ENCODE results near the gene TOMM7. TPM values are rescaled to one million over a fixed set of nuclear protein-coding genes. Genes with fewer than 3 reads are reported as not detected.
"Not testable (repeated sequence)": the region's sequence is repeated elsewhere in the genome, so short reads cannot be mapped to it uniquely, and the experiment has no call there.

The TOMM7 gene
- polyA plus RNA-seq, 3 donors from 2014 or later: 125 to 218 (median 190) TPM

DNA sequence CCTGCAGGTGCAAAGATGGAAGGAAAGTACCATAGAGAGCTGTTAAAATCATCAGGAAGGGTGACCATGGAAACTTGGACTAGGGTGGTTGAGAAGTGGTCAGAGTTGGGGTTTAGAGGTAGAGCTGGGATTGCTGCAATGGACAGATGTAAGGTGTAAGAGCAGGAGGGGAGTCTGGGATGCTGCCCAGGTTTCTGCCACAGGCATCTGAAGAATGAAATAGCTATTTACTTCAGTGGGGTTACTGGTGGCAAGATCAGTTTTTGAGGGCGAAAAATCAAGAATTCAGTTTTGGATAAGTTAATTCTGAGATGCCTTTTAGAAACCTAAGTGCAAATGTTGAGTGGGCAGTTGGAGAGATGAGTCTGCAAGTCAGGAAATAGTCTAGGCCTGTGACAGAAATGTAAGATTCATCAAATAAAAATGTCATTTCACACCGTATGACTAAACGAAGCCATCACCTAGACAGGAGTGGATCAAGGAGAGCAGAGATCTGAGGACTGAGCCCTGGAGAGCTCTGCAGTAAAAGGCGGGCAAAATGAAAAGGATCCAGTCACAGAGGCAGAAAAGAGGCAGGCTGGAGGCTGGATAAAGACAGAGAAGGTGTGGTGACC is 22.7 kb upstream of the TOMM7 start:
- peaks cover 6% of the 10 kb centered on the region in 3 donors for H3K27me3 Mint-ChIP-seq (ENCODE audit: low read depth in 3 of 3)
- no peak for DNase-seq

DNA sequence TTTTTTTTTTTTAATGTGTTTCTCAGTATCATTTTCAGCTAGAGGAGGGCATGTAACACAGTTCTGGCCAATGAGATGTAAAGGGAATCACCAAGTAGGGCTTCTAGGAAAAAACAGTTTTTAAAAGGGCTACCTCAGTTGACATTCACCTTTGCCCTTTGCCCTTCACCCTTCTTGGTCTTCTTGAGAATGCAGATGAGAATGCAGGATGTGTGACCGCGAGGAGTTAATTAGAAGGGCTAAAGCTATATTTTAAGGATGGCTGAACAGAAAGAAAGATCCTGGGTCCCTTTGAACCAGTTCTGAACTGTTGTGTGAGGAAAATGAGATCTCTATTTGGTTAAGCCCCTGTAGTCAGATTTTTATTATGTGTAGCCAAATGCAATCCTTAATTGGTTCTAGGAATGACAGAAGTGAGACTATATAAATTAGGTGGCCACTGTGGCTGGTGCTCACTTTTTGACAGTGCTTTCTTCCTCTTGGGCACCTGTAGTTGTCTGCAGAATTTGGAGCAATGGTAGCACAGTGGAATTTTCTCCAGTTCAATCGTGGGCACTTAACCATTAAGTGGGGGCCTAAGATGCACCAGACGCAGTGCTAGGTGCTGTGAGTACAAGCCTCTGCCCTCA is 21.1 kb upstream of the TOMM7 start:
- H3K4me3 Mint-ChIP-seq: no peak overlapping the region
- no peaks in the 10 kb centered on the region for H3K9me3 Mint-ChIP-seq
- H3K27ac Mint-ChIP-seq: no peak overlapping the region
- peaks cover 6 to 8% (median 7%) of the 10 kb centered on the region in 3 donors for H3K27me3 Mint-ChIP-seq (ENCODE audit: low read depth in 3 of 3)
- DNase-seq: no peak
- no peaks in the 10 kb centered on the region for H3K36me3 Mint-ChIP-seq
- no peaks in the 10 kb centered on the region for H3K4me1 Mint-ChIP-seq

More for the DNA sequence above, 22.7 kb upstream of the TOMM7 start:
- H3K9me3 Mint-ChIP-seq: no peaks in the 10 kb centered on the region
- H3K4me3 Mint-ChIP-seq: no peak overlapping the region
- H3K4me1 Mint-ChIP-seq: no peaks in the 10 kb centered on the region
- no peak overlapping the region for H3K27ac Mint-ChIP-seq
- H3K36me3 Mint-ChIP-seq: no peaks in the 10 kb centered on the region

DNA sequence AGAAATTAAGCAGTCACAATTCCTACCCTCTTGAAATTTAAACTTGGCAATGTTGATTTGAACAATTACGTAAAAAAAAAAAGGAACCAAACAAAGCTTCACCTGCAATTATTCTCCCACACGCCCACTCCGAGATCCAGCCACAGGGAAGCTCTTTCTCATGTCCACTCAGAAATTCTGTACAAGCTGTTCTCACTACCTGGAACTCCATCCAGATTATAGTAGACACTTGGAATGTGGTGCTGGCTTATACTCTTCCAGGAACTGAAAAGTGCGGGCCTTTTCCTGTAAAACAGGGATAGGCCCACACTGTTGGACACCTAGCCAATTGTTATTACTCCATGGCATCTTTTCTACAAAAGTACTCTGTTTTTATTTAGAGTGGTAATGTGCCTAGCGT is 20.3 kb upstream of the TOMM7 start:
- H3K36me3 Mint-ChIP-seq: no peaks in the 10 kb centered on the region
- H3K9me3 Mint-ChIP-seq: no peaks in the 10 kb centered on the region
- H3K27ac Mint-ChIP-seq: no peak overlapping the region
- peaks cover 6 to 8% (median 8%) of the 10 kb centered on the region in 3 donors for H3K27me3 Mint-ChIP-seq (ENCODE audit: low read depth in 3 of 3)
- no peak overlapping the region for H3K4me3 Mint-ChIP-seq
- no peaks in the 10 kb centered on the region for H3K4me1 Mint-ChIP-seq
- DNase-seq: no peak

DNA sequence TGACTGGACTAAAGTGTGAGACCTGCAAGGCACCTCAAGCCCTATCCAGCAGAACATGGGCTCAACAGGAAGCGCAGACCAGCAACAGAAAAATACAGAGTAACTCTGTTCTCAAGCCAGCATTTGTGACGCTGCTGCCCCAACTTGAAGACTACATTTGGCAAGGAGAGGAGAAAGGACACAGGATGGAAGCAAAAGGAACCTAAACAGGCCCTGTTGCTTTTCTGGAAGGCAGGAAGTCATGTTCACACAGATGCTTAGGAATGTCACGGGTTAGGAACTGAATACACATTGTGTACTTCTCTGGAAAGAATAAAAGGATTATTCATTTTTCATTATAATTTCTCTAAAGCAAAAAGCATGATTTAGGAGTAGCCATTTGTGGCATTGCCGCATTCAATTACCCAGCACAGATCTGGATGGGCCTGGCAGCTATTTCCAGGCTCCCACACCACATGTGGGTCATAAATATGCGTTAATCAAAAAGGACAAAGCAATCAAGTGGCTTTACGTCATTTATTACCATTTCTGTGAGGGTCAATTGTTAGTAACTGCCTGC is 19.8 kb upstream of the TOMM7 start:
- Mint-ChIP-seq H3K4me3 (no peak overlapping the region), H3K27ac (no peak overlapping the region), H3K4me1 (no peaks in the 10 kb centered on the region), H3K36me3 (no peaks in the 10 kb centered on the region), H3K9me3 (no peaks in the 10 kb centered on the region), H3K27me3 (ENCODE audit: low read depth in 3 of 3) (peaks cover 6 to 9% (median 7%) of the 10 kb centered on the region in 3 donors)
- no peak for DNase-seq

DNA sequence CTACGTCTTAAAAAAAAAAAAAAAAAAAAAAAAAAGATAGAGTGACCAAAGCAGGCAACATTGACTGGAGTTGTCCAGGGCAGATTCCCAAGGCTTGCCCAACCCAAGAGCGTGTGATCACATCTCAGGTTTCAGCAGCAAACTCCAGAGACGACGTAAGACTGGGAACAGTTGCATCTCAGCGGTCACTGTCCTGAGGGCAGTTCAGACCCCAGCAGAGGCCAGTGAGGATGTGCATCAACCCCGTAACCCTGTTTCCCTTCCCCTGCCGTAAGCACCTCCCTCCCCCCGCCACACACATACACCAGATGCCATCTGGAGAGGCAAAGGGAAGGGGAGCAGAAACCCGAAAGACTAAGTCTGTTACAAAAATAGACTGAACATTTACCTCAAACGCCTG is 19.3 kb upstream of the TOMM7 start:
- peaks cover 6 to 9% (median 7%) of the 10 kb centered on the region in 3 donors for H3K27me3 Mint-ChIP-seq (ENCODE audit: low read depth in 3 of 3)
- no peak overlapping the region for H3K27ac Mint-ChIP-seq
- no peak for DNase-seq
- no peaks in the 10 kb centered on the region for H3K4me1 Mint-ChIP-seq
- H3K36me3 Mint-ChIP-seq: no peaks in the 10 kb centered on the region
- no peaks in the 10 kb centered on the region for H3K9me3 Mint-ChIP-seq
- H3K4me3 Mint-ChIP-seq: no peak overlapping the region

DNA sequence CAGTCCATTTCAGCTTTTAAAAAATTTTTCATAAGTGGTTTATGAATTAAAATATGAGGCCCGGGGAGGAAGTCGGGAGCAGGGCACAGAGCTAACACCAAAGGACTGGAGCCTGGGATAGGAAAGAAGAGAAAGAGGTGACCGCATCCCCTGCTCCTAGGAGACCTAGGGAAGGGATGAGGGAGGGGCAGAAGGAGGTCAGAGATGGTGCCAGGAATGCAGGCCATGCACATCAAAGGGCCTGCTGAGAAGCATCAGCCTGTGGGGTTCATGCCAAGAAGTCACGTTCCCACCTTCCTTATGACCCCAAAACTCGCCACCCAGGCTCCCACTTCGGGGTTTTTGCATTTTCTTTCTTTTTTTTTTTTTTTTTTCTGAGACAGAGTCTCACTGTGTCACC is 14.7 kb upstream of the TOMM7 start:
- Mint-ChIP-seq H3K27me3 (ENCODE audit: low read depth in 3 of 3) (peaks cover 3 to 13% (median 8%) of the 10 kb centered on the region in 3 donors), H3K4me3 (no peak overlapping the region), H3K9me3 (no peaks in the 10 kb centered on the region), H3K4me1 (no peaks in the 10 kb centered on the region), H3K27ac (no peak overlapping the region), H3K36me3 (no peaks in the 10 kb centered on the region)
- DNase-seq: no peak

DNA sequence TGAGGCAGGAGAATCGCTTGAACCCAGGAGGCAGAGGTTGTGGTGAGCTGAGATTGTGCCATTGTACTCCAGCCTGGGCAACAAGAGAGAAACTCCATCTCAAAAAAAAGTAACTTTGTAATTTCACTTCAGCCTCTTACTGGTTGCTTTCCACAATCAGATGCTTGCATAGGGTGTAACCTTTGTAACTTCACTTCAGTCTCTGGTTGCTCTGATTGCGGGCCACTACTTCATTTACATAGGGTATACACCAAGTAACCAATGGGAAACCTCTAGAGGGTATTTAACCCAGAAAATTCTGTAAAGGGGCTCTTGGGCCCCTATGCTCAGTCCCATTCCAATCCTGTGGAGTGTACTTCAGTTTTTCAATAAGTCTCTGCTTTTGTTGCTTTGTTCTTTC is 13.9 kb upstream of the TOMM7 start:
- not testable (repeated sequence) for DNase-seq, H3K4me1 Mint-ChIP-seq, H3K4me3 Mint-ChIP-seq, H3K27ac Mint-ChIP-seq, H3K36me3 Mint-ChIP-seq, H3K9me3 Mint-ChIP-seq
- H3K27me3 Mint-ChIP-seq (ENCODE audit: low read depth in 3 of 3): peaks cover 0 to 11% (median 10%) of the 10 kb centered on the region in 3 donors

DNA sequence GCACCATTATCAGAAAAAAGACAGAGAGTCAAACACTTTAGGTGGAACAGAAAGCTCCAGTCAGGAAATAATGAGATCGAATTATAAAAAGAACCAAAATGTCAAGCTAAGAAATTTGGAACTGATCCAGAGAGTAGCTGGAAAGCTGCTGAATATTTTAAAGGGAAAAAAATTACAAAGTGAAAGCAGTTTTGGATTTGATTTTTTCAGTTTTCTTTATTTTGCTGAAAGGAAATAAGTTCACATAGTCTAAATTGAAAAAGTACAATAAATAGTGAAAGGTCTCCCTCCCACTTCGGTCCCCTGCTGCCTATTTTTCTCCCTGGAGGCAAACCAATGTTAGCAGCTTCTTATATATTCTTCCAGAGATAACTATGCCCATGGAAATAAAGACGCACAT is 11.3 kb upstream of the TOMM7 start:
- no peak overlapping the region for H3K4me3 Mint-ChIP-seq
- peaks cover 0 to 9% (median 7%) of the 10 kb centered on the region in 3 donors for H3K27me3 Mint-ChIP-seq (ENCODE audit: low read depth in 3 of 3)
- no peaks in the 10 kb centered on the region for H3K36me3 Mint-ChIP-seq
- H3K27ac Mint-ChIP-seq: no peak overlapping the region
- DNase-seq: no peak
- H3K9me3 Mint-ChIP-seq: no peaks in the 10 kb centered on the region
- H3K4me1 Mint-ChIP-seq: peaks cover 0 to 13% of the 10 kb centered on the region in 2 donors

DNA sequence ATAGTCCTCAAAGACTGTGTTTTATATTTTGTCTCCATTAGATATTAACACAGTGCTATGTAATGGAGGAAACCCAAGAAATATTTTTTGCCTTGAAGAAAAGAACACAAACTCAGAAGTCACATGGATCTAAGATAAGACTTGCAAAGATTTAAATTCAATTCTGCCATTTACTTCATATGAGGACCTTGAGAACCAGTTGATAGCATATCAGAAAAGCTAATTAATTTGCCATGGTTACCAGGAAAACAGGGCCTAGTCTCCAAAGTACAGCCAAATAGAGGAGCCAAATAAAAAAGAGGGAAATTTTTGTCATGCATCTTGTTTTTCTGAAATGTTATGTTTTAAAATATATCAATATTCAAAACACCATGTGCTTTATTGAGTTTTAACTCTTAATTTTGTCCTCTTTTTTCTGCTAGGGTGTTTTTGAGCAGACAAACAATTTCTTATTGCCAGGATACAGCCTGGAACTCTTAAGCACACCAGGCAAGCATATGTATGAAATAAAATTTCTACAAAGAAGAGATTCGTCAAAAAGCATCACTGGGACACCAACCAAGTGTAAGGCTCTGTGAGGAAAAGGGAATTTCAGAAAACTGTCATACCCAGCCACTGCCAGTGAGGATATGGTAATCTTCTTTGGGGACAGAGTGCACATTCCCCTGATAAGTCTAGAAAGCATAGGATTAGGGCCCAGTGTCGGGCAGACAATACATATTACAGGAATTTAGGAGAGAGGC is 10.6 kb upstream of the TOMM7 start:
- no peak overlapping the region for H3K4me3 Mint-ChIP-seq
- peaks cover 0 to 9% (median 7%) of the 10 kb centered on the region in 3 donors for H3K27me3 Mint-ChIP-seq (ENCODE audit: low read depth in 3 of 3)
- H3K36me3 Mint-ChIP-seq: no peaks in the 10 kb centered on the region
- H3K27ac Mint-ChIP-seq: no peak overlapping the region
- DNase-seq: no peak
- peaks cover 0 to 13% of the 10 kb centered on the region in 2 donors for H3K4me1 Mint-ChIP-seq
- H3K9me3 Mint-ChIP-seq: no peaks in the 10 kb centered on the region

DNA sequence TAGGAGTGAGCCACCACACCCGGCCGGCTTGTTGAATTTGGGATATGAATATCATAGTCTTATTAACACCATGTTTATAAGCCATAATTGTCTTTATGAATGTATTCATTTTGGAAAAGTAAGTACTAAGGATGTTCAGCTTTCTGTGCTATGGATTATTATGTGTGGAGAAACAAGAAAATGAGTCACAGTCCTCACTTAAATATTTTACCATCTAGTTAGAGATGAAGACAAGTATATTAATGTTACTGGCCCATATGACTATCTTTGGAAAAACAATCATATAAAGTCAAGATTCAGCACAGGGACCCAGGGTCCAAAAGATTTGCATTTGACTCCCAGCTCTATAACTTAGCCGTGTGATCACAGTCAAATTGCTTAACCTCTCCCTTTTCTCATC is 9.8 kb upstream of the TOMM7 start:
- no peak overlapping the region for H3K4me3 Mint-ChIP-seq
- no peaks in the 10 kb centered on the region for H3K9me3 Mint-ChIP-seq
- no peak for DNase-seq
- peaks cover 0 to 1% (median 0%) of the 10 kb centered on the region in 3 donors for H3K36me3 Mint-ChIP-seq
- peaks cover 0 to 8% (median 7%) of the 10 kb centered on the region in 3 donors for H3K27me3 Mint-ChIP-seq (ENCODE audit: low read depth in 3 of 3)
- no peak overlapping the region for H3K27ac Mint-ChIP-seq
- H3K4me1 Mint-ChIP-seq: peaks cover 0 to 13% of the 10 kb centered on the region in 2 donors

DNA sequence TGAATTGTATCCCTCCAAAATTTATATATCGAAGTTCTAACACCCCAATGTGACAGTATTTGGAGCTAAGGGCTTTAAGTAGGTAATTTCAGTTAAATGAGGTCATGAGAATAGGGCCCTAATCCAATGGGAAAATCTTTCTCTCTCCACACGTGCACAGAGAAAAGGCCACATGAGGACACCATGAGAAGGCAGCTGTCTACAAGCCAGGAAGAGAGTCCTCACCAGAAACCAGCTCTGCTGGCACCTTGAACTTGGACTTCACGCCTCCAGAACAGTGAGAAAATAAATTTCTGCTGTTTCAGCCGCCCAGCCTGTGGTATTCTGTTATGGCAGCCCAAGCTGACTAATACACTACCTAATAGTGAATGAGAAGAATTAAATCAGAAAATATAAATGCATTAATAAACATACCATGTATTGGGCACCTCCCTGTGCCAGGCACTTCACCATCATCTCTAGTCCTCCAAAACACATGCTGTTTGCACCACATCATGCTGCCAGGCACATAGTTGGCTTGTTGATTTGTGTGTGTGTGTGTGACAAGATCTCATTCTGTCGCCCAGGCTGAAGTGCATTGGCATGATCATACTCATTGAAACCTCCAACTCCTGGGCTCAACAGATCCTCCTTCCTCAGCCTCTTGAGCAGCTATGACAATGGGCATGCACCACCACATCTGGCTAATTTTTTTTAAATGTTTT is 9.1 kb upstream of the TOMM7 start:
- peaks cover 0 to 3% (median 0%) of the 10 kb centered on the region in 3 donors for H3K36me3 Mint-ChIP-seq
- peak overlapping the region in 2 of 6 donors; percentile 32 to 40 for H3K27ac Mint-ChIP-seq
- DNase-seq: no peak
- no peaks in the 10 kb centered on the region for H3K9me3 Mint-ChIP-seq
- peaks cover 0 to 13% of the 10 kb centered on the region in 2 donors for H3K4me1 Mint-ChIP-seq
- peak overlapping the region in 1 of 5 donors; percentile 30 for H3K4me3 Mint-ChIP-seq
- H3K27me3 Mint-ChIP-seq (ENCODE audit: low read depth in 3 of 3): peaks cover 1 to 13% (median 7%) of the 10 kb centered on the region in 3 donors

DNA sequence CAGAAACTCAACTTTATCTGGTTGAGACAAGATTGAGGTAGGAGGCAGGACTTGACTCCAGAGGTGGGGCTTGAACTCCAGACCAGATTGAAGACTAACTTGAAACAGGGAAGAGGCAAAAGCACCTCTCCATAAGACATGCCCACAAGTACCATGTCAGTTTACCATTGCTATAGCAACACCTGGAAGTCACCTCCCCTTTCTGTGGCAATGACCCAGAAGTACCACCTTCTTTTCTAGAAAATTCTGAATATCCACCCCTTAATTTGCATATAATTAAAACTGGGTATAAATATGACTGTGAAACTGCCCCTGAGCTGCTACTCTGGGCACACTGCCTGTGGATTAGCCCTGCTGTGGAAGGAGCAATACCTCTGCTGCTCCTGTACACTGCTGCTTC is 4.9 kb upstream of the TOMM7 start:
- Mint-ChIP-seq H3K27ac (no peak overlapping the region), H3K4me1 (peaks cover 16 to 23% of the 10 kb centered on the region in 2 donors), H3K27me3 (ENCODE audit: low read depth in 3 of 3) (peaks cover 8 to 21% (median 13%) of the 10 kb centered on the region in 3 donors), H3K9me3 (no peaks in the 10 kb centered on the region), H3K36me3 (peaks cover 0 to 3% (median 0%) of the 10 kb centered on the region in 3 donors), H3K4me3 (no peak overlapping the region)
- DNase-seq: no peak

DNA sequence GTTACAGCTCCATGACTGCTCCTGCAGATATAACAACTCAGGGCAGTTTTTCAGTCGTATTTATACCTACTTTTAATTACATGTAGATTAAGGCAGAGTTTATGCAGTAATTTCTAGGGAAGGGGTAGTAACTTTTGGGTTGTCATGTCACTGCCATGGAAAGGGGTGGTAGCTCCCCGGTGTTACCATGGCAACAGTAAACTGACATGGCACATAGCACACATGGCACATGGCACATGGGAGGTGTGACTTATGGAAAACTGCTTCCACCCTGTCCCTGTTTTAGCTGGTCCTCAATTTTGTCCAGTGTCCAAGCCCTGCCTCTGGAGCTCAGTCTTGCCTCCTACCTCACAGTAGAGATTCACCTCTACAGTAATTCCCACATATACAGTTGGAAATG is 3.9 kb upstream of the TOMM7 start:
- Mint-ChIP-seq H3K27ac (no peak overlapping the region), H3K36me3 (peaks cover 0 to 3% (median 0%) of the 10 kb centered on the region in 3 donors), H3K27me3 (ENCODE audit: low read depth in 3 of 3) (peaks cover 13 to 25% (median 18%) of the 10 kb centered on the region in 3 donors), H3K4me1 (peaks cover 26 to 27% of the 10 kb centered on the region in 2 donors), H3K9me3 (no peaks in the 10 kb centered on the region), H3K4me3 (no peak overlapping the region)
- no peak for DNase-seq
